H7 (cell line): ENCODE measurements around the gene SETMAR. TPM values are rescaled to one million over a fixed set of nuclear protein-coding genes. Genes with fewer than 3 reads are reported as not detected.
"Not testable (repeated sequence)": the region's sequence is repeated elsewhere in the genome, so short reads cannot be mapped to it uniquely, and the experiment has no call there.

Experiments used
- DNase-seq: peaks from one replicate; pipeline ENCODE4 v3.0.0; 2012
- H3K27me3 ChIP-seq: 2 replicates; pipeline ENCODE4 v1.6.0; 2011; ENCODE audit warnings: mild to moderate bottlenecking, low read length; ENCODE audit not compliant: control insufficient read depth, insufficient read depth
- H3K36me3 ChIP-seq: replicated peaks from 2 replicates; pipeline ENCODE4 v1.5.1; 2011; ENCODE audit warnings: low read length; ENCODE audit not compliant: control insufficient read depth, insufficient read depth
- H3K4me3 ChIP-seq: 2 replicates; pipeline ENCODE4 v1.5.1; 2011; ENCODE audit warnings: low read depth, mild to moderate bottlenecking, control low read depth, low read length, moderate library complexity; ENCODE audit not compliant: insufficient read depth
- total RNA-seq: library from RNA; depleted of rRNA; stranded (reverse); fragments of >200 nt; shearing (Covaris generic); gene quantifications from 2 replicates; pipeline ENCODE4 v1.2.3, GENCODE V29; 2014; rRNA removed

Gene SETMAR
- total RNA-seq: 8.2 and 9.8 TPM in 2 replicates

GRCh38 chr3:4303187-4304123 lies at the start of gene SETMAR:
TSS of gene SETMAR (plus strand) at chr3:4303369. CDS start at chr3:4303371, 2 bp downstream.
- Histone ChIP-seq H3K27me3 (no peaks in the 10 kb centered on the region), H3K4me3 (peak within 1 kb of the TSS; percentile 77), H3K36me3 (no peaks in the 10 kb centered on the region)
- DNase-seq: peak; percentile 90

DNA sequence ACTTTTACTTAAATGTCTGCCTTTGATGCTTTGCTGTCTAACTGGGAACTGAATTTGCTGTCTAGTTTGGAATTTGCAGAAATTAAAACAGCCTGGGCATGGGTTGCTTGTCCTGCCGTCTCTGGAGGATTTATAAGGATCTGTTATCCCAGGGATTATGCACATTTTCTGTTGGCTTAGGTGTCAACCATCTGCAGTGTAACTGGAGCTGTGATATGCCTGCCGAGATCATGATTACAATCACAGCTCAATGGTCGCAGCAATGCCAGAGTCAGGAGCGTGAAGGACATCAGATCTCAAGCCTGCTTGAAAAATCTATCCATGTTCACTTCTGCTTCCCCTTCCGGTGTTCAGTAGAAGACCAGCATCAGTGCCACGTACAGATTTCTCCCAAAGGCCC lies 41.8 kb upstream of the SETMAR start:
- DNase-seq: no peak
- H3K4me3 ChIP-seq: no peak overlapping the region
- no peaks in the 10 kb centered on the region for H3K36me3 ChIP-seq
- no peaks in the 10 kb centered on the region for H3K27me3 ChIP-seq

GRCh38 chr3:4264040-4264439 lies 39.1 kb upstream of the SETMAR start:
- Histone ChIP-seq H3K36me3 (no peaks in the 10 kb centered on the region), H3K27me3 (no peaks in the 10 kb centered on the region), H3K4me3 (no peak overlapping the region)
- no peak for DNase-seq

DNA sequence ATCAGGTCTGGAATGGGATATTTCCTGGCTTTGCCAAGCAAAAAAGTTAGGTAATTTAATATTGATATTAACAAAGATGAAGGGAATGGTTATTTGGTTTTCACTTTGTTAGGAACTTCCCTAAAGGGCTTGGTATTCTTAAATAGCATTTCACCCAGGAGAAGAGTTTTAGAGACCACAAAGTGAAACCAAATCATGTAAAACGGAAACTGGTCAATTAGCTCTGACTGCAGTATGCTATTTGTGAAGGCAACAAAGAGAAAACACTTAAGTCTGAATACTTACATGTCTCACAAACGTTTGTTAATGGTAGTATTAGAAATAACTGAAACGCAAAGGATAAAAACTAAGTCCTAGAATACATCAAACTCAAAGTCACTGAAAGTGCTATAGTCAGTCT lies 32.4 kb upstream of the SETMAR start:
- H3K4me3 ChIP-seq: no peak overlapping the region
- no peaks in the 10 kb centered on the region for H3K36me3 ChIP-seq
- no peak for DNase-seq
- no peaks in the 10 kb centered on the region for H3K27me3 ChIP-seq

DNA sequence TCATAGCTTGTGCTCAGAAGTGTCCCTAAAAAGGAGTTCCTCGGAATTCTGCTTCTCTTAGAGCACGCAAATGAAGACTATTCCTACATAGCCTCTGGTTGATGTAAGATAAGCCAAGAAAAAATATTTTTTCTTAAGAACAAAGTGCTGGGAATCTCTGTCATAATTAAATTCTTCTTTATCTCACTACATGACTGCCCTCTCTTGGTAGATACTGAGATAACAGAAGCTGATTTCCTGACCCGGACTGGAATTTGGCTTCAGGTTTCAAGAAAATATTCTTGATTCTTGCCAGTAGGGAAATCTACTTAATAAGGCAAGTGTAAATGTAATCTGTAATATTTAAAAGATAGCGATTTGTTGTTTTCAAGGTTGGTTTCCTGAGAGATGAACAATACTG lies 31.3 kb upstream of the SETMAR start:
- no peak overlapping the region for H3K4me3 ChIP-seq
- peak; percentile 52 for DNase-seq
- H3K27me3 ChIP-seq: no peaks in the 10 kb centered on the region
- H3K36me3 ChIP-seq: no peaks in the 10 kb centered on the region

GRCh38 chr3:4279516-4280105 lies 23.6 kb upstream of the SETMAR start:
- no peaks in the 10 kb centered on the region for H3K36me3 ChIP-seq
- no peak overlapping the region for H3K4me3 ChIP-seq
- DNase-seq: no peak
- H3K27me3 ChIP-seq: no peaks in the 10 kb centered on the region

GRCh38 chr3:4281991-4282390 lies 21.2 kb upstream of the SETMAR start:
- no peak for DNase-seq
- H3K36me3 ChIP-seq: no peaks in the 10 kb centered on the region
- H3K4me3 ChIP-seq: no peak overlapping the region
- H3K27me3 ChIP-seq: no peaks in the 10 kb centered on the region

- Histone ChIP-seq H3K36me3 (no peaks in the 10 kb centered on the region), H3K4me3 (no peak overlapping the region), H3K27me3 (no peaks in the 10 kb centered on the region)
- no peak for DNase-seq
Observed at GRCh38 chr3:4284865-4285264, 18.3 kb upstream of the SETMAR start.

DNA sequence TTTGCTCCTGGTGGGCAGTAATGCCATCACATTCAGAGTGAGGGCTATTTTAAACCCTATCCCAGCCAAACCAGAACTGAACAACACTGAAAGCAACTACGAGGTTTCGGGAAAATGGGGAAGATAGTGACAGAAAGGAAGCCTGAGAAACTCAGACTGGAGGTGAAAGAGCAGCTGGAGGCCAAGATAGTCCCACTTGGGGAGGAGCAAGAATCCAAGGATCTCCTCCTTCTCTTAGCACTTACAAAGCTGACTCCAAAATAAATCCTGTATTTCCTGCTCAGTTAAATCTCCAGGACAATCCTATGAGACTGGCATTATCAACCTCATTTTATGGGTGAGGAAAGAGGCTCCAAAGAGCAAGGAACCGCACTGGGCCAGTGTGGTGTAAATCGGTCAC lies 14.1 kb upstream of the SETMAR start:
- no peaks in the 10 kb centered on the region for H3K27me3 ChIP-seq
- H3K4me3 ChIP-seq: no peak overlapping the region
- H3K36me3 ChIP-seq: no peaks in the 10 kb centered on the region
- no peak for DNase-seq

GRCh38 chr3:4290272-4290893 lies 12.8 kb upstream of the SETMAR start:
- DNase-seq: no peak
- Histone ChIP-seq H3K4me3 (no peak overlapping the region), H3K27me3 (no peaks in the 10 kb centered on the region), H3K36me3 (no peaks in the 10 kb centered on the region)

DNA sequence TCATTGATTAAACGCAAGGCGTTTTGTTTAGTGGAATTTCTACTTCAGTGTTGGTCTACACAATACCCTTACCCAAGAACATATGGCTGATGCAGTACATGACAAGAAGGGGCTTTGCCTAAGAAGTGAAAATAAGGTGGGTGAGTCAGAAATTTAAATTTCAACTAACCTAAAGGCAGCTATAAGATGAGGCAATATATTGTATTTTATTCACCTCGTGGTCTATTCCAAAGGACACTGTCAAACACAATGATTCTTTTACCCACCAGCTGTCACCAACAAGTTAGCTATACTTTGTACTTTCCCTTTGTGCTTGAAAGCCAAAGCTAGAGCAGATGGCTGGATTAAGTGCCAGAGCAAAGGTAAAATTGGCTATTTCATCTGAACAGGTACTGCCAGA lies 10.9 kb upstream of the SETMAR start:
- no peak for DNase-seq
- H3K27me3 ChIP-seq: no peaks in the 10 kb centered on the region
- H3K4me3 ChIP-seq: no peak overlapping the region
- no peaks in the 10 kb centered on the region for H3K36me3 ChIP-seq

DNA sequence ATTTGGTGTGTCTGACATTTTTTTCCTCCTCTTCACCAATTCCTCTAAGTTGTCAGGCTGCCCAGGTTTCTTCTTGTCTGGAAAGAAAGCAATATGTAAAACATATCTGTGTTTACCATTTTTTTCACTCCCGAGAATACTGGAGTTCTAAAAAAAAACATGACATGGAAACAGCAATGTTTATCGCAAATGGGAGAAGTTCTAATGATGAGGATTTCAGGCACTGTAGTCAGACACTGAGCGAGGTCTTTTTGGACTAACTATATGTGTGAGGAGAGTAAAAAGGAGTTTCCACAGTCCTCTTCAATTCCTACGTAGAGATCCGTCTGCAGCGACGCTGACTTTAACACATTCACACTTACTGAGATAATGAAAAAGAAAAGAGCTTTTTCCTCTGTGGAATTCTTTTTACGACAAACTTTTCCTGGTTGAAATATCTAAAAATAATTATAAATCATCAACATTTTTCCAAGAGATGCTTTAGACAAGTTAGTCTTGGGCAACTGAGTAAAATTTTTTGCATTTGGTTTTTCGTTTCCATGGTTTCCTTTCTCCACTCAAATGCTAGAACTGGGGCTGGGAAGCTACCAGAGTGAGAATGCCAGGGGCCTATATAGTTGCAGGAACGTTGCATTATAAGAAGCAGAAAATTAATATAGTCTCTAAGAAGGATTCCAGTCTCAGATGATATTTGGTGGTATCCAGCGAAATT lies 8.4 kb upstream of the SETMAR start:
- no peak for DNase-seq

DNA sequence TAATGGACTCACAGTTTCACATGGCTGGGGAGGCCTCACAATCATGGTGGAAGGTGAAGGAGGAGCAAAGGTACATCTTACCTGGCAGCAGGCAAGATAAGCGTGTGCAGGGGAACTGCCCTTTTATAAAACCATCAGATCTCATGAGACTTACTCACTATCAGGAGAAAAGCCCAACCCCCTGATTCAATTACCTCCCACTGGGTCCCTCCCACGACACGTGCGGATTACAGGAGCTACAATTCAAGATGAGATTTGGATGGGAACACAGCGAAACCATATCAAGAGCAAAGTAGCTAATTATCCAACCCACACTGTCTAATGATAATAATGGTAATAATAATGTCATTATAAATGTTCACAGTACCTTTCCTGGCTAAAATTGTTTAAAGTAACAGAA lies 6.7 kb upstream of the SETMAR start:
- DNase-seq, H3K27me3 ChIP-seq, H3K4me3 ChIP-seq: not testable (repeated sequence)

More for the DNA sequence above, 8.4 kb upstream of the SETMAR start:
- H3K36me3 ChIP-seq: no peaks in the 10 kb centered on the region
- H3K4me3 ChIP-seq: no peak overlapping the region
- no peaks in the 10 kb centered on the region for H3K27me3 ChIP-seq

GRCh38 chr3:4297486-4297885 lies 5.7 kb upstream of the SETMAR start:
- Histone ChIP-seq H3K4me3 (no peak overlapping the region), H3K27me3 (no peaks in the 10 kb centered on the region), H3K36me3 (no peaks in the 10 kb centered on the region)
- DNase-seq: no peak

More for the DNA sequence above, 6.7 kb upstream of the SETMAR start:
- not testable (repeated sequence) for H3K36me3 ChIP-seq
